NOMO-1 treated with DMSO at 0.1 percent for 48 hours (cell line): ENCODE measurements around the gene MOBP.
A peak's percentile ranks its signal among the peaks of the same experiment; 100 is the strongest.

Source experiments
- DNase-seq: peaks from one replicate; lab custom pipeline; 2025; ENCODE audit not compliant: unreplicated experiment; lab: John Stamatoyannopoulos, UW

The MOBP gene

GRCh38 chr3:39533226-39533625 lies 65.7 kb downstream of the MOBP start:
- no peak for DNase-seq

GRCh38 chr3:39540162-39540921 lies 72.9 kb downstream of the MOBP start:
- no peak for DNase-seq

DNA sequence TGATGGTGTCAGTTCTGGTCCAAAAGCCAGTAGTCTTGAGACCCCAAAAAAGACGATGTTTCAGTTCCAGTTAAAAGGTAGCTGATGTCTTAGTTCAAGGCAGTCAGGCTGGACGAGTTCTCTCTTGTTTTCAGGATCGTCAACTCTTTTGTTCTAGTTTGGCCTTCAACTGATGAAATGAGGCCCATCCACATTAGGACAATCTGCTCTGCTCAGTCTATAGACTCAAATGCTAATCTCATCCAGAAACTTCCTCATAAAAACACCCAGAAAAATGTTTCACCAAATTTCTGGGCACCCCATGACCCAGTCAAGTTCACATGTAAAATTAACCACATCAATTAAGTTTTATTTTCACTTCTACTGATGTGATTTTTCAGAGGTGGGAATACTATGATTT lies 74.0 kb downstream of the MOBP start:
- no peak for DNase-seq

DNA sequence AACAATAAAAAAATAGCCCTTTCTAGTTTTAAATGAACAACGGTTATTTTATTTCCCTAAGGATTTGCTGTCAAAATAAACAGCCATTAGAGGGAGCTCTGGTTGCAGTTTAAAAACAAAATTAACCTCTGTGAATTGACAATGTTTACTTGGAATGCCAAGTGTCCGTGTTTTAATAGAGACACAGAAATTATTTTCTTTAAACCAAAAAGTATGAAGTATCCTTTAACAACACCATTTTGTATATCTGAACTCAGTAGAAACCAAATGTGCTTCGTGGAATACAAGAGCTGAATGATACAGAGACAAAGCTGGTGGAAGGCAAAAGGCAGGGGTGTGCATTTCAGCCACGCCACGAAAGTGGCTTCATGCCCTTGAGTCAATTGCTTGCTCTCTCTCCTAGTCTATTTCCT lies 74.4 kb downstream of the MOBP start:
- peak; percentile 2 for DNase-seq

DNA sequence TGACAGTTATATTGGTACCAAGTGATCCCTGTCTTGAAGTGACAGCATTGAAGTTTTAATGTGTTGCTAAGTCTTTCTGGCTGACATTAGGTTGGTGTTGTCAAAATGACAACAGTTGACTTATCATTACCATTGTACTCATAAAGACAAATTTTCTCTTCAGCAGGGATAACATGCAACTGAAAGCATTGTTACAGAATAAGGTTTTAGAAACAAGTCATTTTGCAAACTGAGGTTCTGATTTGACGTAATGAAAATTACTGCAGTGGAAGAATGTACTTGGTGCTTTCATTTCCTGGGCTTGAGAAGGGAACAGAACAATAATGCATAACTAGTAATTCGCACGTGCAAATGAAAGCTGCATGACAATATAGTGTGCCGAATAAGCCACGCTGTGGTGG lies 75.1 kb downstream of the MOBP start:
- no peak for DNase-seq

GRCh38 chr3:39548282-39548681 lies 80.8 kb downstream of the MOBP start:
- DNase-seq, result no peak

DNA sequence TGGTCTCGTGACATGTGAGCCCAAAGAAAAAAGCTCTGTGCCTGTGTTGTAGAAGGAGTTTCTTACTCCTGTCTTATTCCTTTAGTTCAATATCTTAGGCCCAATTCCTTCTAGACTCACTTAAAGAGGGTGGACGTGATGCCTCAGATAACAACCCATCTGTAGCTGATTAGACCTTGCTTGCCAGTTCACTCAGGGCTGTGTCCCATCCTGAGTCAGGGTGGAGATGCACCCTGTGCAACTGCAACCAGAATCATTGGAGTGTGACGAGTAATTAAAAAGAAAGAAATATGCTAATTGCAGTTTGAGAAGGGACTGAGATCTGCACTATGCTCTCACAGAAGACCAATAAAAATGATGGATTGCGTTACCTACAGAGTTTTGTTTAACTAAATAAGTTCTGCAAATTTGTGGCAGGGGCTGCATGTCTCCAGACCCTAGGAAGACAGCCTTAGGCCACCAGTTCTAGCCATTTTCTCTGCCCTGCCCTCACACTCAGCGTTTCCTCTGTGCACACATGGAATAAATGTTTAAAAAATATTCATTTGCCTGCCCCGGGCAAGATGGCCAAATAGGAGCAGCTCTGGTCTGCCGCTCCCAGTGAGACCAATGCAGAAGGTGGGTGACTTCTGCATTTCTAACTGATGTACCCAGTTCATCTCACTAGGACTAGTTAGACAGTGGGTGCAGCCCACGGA lies 83.0 kb downstream of the MOBP start:
- DNase-seq, result no peak
